H1 (cell line): Measurements from ENCODE around the gene CTTNBP2. TPM values are rescaled to one million over a fixed set of nuclear protein-coding genes. Genes with fewer than 3 reads are reported as not detected.

Source experiments
- CTCF ChIA-PET: fragments of 300-600 bp; sonication (Branson Sonifier 250); formaldehyde crosslinking; loops from one replicate; lab custom pipeline; 2021; ENCODE audit not compliant: partially characterized antibody; lab: Charles Lee
- POLR2A ChIA-PET: fragments of 300-600 bp; sonication (Branson Sonifier 250); formaldehyde crosslinking; loops from one replicate; lab custom pipeline; 2021; ENCODE audit warnings: inconsistent platforms; ENCODE audit not compliant: partially characterized antibody; lab: Charles Lee
- DNase-seq, 2 experiments: peaks; one replicate each; pipeline versions ENCODE4 v3.0.0 to v3.0.0-alpha.2; 2010 to 2022; ENCODE audit warnings: low spot score in 2 of 2, low read depth in 1 of 2, mixed read lengths in 1 of 2
- FAIRE-seq: peaks from 2 replicates; lab custom pipeline; 2011; peaks lifted over from hg19 to GRCh38; lab: Jason Lieb, UNC
- H2AFZ ChIP-seq: 2 replicates; pipeline ENCODE4 v1.8.1; 2012; ENCODE audit warnings: low read length, inconsistent platforms
- H2AK5ac ChIP-seq: 2 replicates; pipeline ENCODE4 v1.6.1; 2013; ENCODE audit warnings: low read depth, low read length
- H2BK120ac ChIP-seq: replicated peaks from 2 replicates; pipeline ENCODE3; 2013; ENCODE audit warnings: low read depth, low read length, inconsistent platforms
- H2BK12ac ChIP-seq: 2 replicates; pipeline ENCODE4 v1.6.1; 2013; ENCODE audit warnings: low read depth, low read length
- H2BK15ac ChIP-seq: 2 replicates; pipeline ENCODE4 v1.6.1; 2013; ENCODE audit warnings: low read length
- H2BK20ac ChIP-seq: 2 replicates; pipeline ENCODE4 v1.6.1; 2013; ENCODE audit warnings: low read length
- H2BK5ac ChIP-seq: 2 replicates; pipeline ENCODE4 v1.6.1; 2013; ENCODE audit warnings: low read depth, low read length
- H3K14ac ChIP-seq: 2 replicates; pipeline ENCODE4 v1.6.1; 2013; ENCODE audit warnings: inconsistent platforms; ENCODE audit not compliant: insufficient read length
- H3K18ac ChIP-seq: 2 replicates; pipeline ENCODE4 v1.6.1; 2013; ENCODE audit warnings: low read length; ENCODE audit errors: extremely low read depth
- H3K23ac ChIP-seq: 2 replicates; pipeline ENCODE4 v1.6.1; 2013; ENCODE audit warnings: inconsistent platforms; ENCODE audit not compliant: insufficient read length
- H3K23me2 ChIP-seq: 2 replicates; pipeline ENCODE4 v1.6.1; 2013; ENCODE audit warnings: low read depth, low read length
- H3K27ac ChIP-seq: 2 replicates; pipeline ENCODE4 v1.6.1; 2011; ENCODE audit warnings: low read depth, low read length, inconsistent platforms
- H3K27me3 ChIP-seq, 4 experiments: replicated peaks in 1 of 4; 1 replicate in 1 of 4; 2 replicates in 3 of 4; pipeline versions ENCODE4 v1.6.1 to v1.8.1; 2011 to 2013; ENCODE audit warnings: low read length in 3 of 4, mild to moderate bottlenecking in 3 of 4, inconsistent platforms in 2 of 4, mixed read lengths in 2 of 4, moderate library complexity in 1 of 4; ENCODE audit not compliant: control insufficient read depth in 3 of 4, insufficient read depth in 3 of 4; ENCODE audit errors: extremely low read depth in 1 of 4
- H3K36me3 ChIP-seq, 4 experiments: 2 replicates each; pipeline versions ENCODE4 v1.6.1 to v1.8.1; 2011 to 2013; ENCODE audit warnings: mild to moderate bottlenecking in 4 of 4, low read length in 3 of 4, moderate library complexity in 2 of 4, control low read depth in 1 of 4, inconsistent platforms in 1 of 4; ENCODE audit not compliant: insufficient read depth in 4 of 4, control insufficient read depth in 2 of 4
- H3K4ac ChIP-seq: replicated peaks from 2 replicates; pipeline ENCODE3; 2013; ENCODE audit warnings: low read length, low read depth, mixed read lengths, inconsistent platforms; ENCODE audit not compliant: insufficient read length
- H3K4me1 ChIP-seq, 4 experiments: replicated peaks in 1 of 4; 1 replicate in 1 of 4; 2 replicates in 3 of 4; pipeline versions ENCODE4 v1.6.1 to v1.8.1; 2011 to 2013; ENCODE audit warnings: low read length in 3 of 4, inconsistent platforms in 2 of 4, mixed read lengths in 1 of 4; ENCODE audit not compliant: insufficient read depth in 4 of 4, control insufficient read depth in 3 of 4
- H3K4me2 ChIP-seq, 2 experiments: 2 replicates each; pipeline versions ENCODE4 v1.6.1 to v1.8.1; 2011 to 2013; ENCODE audit warnings: low read depth in 2 of 2, low read length in 2 of 2, control low read depth in 1 of 2, inconsistent platforms in 1 of 2, mild to moderate bottlenecking in 1 of 2; ENCODE audit not compliant: insufficient read depth in 1 of 2
- H3K4me3 ChIP-seq, 4 experiments: fragments of 200-600, 300-600 bp in 1 of 4; sonication (generic), shearing (Covaris generic), sonication (Bioruptor Twin) in 1 of 4; 2 replicates each; pipeline versions ENCODE4 v1.5.1 to v1.8.1; 2011 to 2016; ENCODE audit warnings: low read length in 4 of 4, low read depth in 3 of 4, control low read depth in 2 of 4, inconsistent platforms in 2 of 4, mild to moderate bottlenecking in 2 of 4, mixed read lengths in 1 of 4, moderate library complexity in 1 of 4; ENCODE audit not compliant: insufficient read depth in 2 of 4; ENCODE audit errors: extremely low read depth in 1 of 4
- H3K56ac ChIP-seq: replicated peaks from 2 replicates; pipeline ENCODE3; 2013; ENCODE audit warnings: low read depth, mild to moderate bottlenecking, mixed read lengths, low read length, inconsistent platforms; ENCODE audit not compliant: insufficient read length
- H3K79me1 ChIP-seq: 2 replicates; pipeline ENCODE4 v1.6.1; 2013; ENCODE audit warnings: low read depth, low read length, control low read depth
- H3K79me2 ChIP-seq, 2 experiments: 2 replicates each; pipeline versions ENCODE4 v1.6.1 to v1.8.1; 2012 to 2013; ENCODE audit warnings: low read length in 2 of 2, mild to moderate bottlenecking in 2 of 2, inconsistent platforms in 1 of 2; ENCODE audit not compliant: insufficient read depth in 2 of 2, control insufficient read depth in 1 of 2
- H3K9ac ChIP-seq, 4 experiments: replicated peaks in 1 of 4; 1 replicate in 1 of 4; 2 replicates in 3 of 4; pipeline versions ENCODE4 v1.6.1 to v1.8.1; 2011 to 2013; ENCODE audit warnings: low read depth in 3 of 4, low read length in 3 of 4, control low read depth in 2 of 4, mild to moderate bottlenecking in 2 of 4, moderate library complexity in 2 of 4, inconsistent platforms in 1 of 4; ENCODE audit errors: extremely low read depth in 1 of 4
- H3K9me3 ChIP-seq, 2 experiments: 2 replicates each; pipeline versions ENCODE4 v1.6.1 to v1.8.1; 2012 to 2013; ENCODE audit warnings: mild to moderate bottlenecking in 2 of 2, moderate library complexity in 2 of 2, control low read depth in 1 of 2, inconsistent platforms in 1 of 2, low read depth in 1 of 2, low read length in 1 of 2, mixed read lengths in 1 of 2; ENCODE audit not compliant: insufficient read depth in 2 of 2
- H4K20me1 ChIP-seq, 2 experiments: replicated peaks in 1 of 2; 2 replicates each; pipeline versions ENCODE3 to v1.8.1; 2011 to 2013; ENCODE audit warnings: inconsistent platforms in 2 of 2, low read length in 2 of 2, mild to moderate bottlenecking in 1 of 2; ENCODE audit not compliant: insufficient read depth in 2 of 2, control insufficient read depth in 1 of 2
- H4K5ac ChIP-seq: 2 replicates; pipeline ENCODE4 v1.6.1; 2013; ENCODE audit warnings: low read length, low read depth, mixed read lengths, inconsistent platforms; ENCODE audit not compliant: insufficient read length
- H4K8ac ChIP-seq: 2 replicates; pipeline ENCODE4 v1.8.0; 2013; ENCODE audit warnings: mild to moderate bottlenecking, moderate library complexity, low read length, inconsistent platforms; ENCODE audit not compliant: insufficient read depth; ENCODE audit errors: extremely low read depth
- H4K91ac ChIP-seq: replicated peaks from 2 replicates; pipeline ENCODE3; 2013; ENCODE audit warnings: low read length, mixed read lengths, inconsistent platforms; ENCODE audit not compliant: insufficient read length
- CHD1 ChIP-seq: IDR thresholded peaks from 2 replicates; pipeline ENCODE4 v1.6.1; 2012; ENCODE audit warnings: low read depth, low read length, improper control_type of control experiment
- CTBP2 ChIP-seq: IDR thresholded peaks from 2 replicates; pipeline ENCODE4 v1.7.0; 2011; ENCODE audit warnings: borderline replicate concordance, mild to moderate bottlenecking, moderate library complexity, mixed read lengths, low read length; ENCODE audit not compliant: insufficient read depth, insufficient read length
- EP300 ChIP-seq, 2 experiments: IDR thresholded peaks; 1 replicate in 1 of 2; 2 replicates in 1 of 2; pipeline ENCODE4 v1.6.1; 2011 to 2012; ENCODE audit warnings: low read depth in 2 of 2, low read length in 2 of 2, mild to moderate bottlenecking in 2 of 2, borderline replicate concordance in 1 of 2, inconsistent platforms in 1 of 2, moderate library complexity in 1 of 2
- NRF1 ChIP-seq: IDR thresholded peaks from 2 replicates; pipeline ENCODE4 v1.6.1; 2011; ENCODE audit warnings: mild to moderate bottlenecking, low read depth, low read length, improper control_type of control experiment
- RXRA ChIP-seq: IDR thresholded peaks from 2 replicates; pipeline ENCODE4 v1.6.1; 2011; ENCODE audit warnings: low read depth, mild to moderate bottlenecking, low read length, moderate library complexity; ENCODE audit not compliant: insufficient read depth
- WGBS, 2 experiments: shearing (Covaris generic) in 1 of 2; methylation state at CpG; one replicate each; pipeline versions ENCODE4 v1.1.6 to v1.1.7; 2013 to 2015; ENCODE audit warnings: low lambda C conversion rate in 2 of 2, mixed read lengths in 2 of 2, inconsistent platforms in 1 of 2, low coverage in 1 of 2, missing lambda C conversion rate in 1 of 2; ENCODE audit not compliant: insufficient replicate concordance in 2 of 2, insufficient coverage in 1 of 2, insufficient read length in 1 of 2; ENCODE audit errors: extremely low coverage in 1 of 2, missing lambda C conversion rate in 1 of 2; 5-methylcytosine and 5-hydroxymethylcytosine counted together
- polyA plus RNA-seq, 7 experiments: library from polyadenylated mRNA; depleted of rRNA in 3 of 7; stranded (reverse) in 5 of 7; unstranded in 2 of 7; fragments of >200 nt in 5 of 7; fragments of 200-250 nt in 2 of 7; gene quantifications; 1 replicate in 5 of 7; 2 replicates in 1 of 7; 4 replicates in 1 of 7; pipeline versions ENCODE4 v1.2.1 to v1.2.3, GENCODE V29; 2011 to 2013; ENCODE audit warnings: missing spikeins in 2 of 7, mixed read lengths in 2 of 7
- total RNA-seq: library from RNA; stranded (reverse); fragmentation: NEBNext Ultra II Directional; extraction: Animal tissue kit (Norgen Biotek cat#: 25700); gene quantifications from 2 replicates; pipeline ENCODE4 v1.2.1, GENCODE V29; 2021

CTTNBP2 gene
- total and polyA plus RNA-seq, 2 of the 8 experiments (the other 6 are each of a cell fraction or from before 2014, with no cell fraction given): 15.3 to 35.1 TPM

GRCh38 chr7:117902314-117902889 lies 29.2 kb upstream of the CTTNBP2 start:
- WGBS, 2 experiments: 90% methylated on average over 5 of the region's 5 CpGs; no CpG with 5 or more reads in 1 of the 2 experiments
- DNase-seq (no peak), FAIRE-seq (no peak)
- Histone ChIP-seq H2AFZ (no peak overlapping the region), H3K23me2 (no peaks in the 10 kb centered on the region), H4K5ac (no peak overlapping the region), H4K20me1 (no peaks in the 10 kb centered on the region), H2AK5ac (no peak overlapping the region; the same call in 1 of the 2 replicates), H3K14ac (no peak overlapping the region), H3K79me1 (no peaks in the 10 kb centered on the region), H3K79me2 (no peaks in the 10 kb centered on the region), H3K18ac (no peak overlapping the region), H3K4me2 (no peak overlapping the region), H3K4ac (no peak overlapping the region), H2BK12ac (no peak overlapping the region), H2BK5ac (no peak overlapping the region), H3K27me3 (no peaks in the 10 kb centered on the region), H3K9me3 (no peaks in the 10 kb centered on the region), H2BK120ac (no peak overlapping the region), H4K91ac (no peak overlapping the region), H3K9ac (no peak overlapping the region), H3K27ac (no peak overlapping the region), H3K56ac (no peak overlapping the region), H3K36me3 (no peaks in the 10 kb centered on the region), H3K4me3 (no peak overlapping the region), H3K23ac (no peak overlapping the region), H4K8ac (no peak overlapping the region), H3K4me1 (no peaks in the 10 kb centered on the region), H2BK20ac (no peak overlapping the region), H2BK15ac (no peak overlapping the region)
- TF ChIP-seq NRF1 (no peak), EP300 (IDR thresholded peaks at IDR 0.05; ENCODE audit: borderline replicate concordance in 1 of 2, low read depth in 2 of 2, low read length in 2 of 2) (no peak), RXRA (no peak), CHD1 (no peak), CTBP2 (no peak)
- ChIA-PET CTCF (interaction anchor here (0.9 to 1.5 kb wide), 2 partner anchors 13 to 251 kb away, joined by 3 to 4 read pairs; no protein-coding TSS in a partner anchor), POLR2A (no interaction called here)
